ENCODE results near the gene MTG2. TPM values are rescaled to one million over a fixed set of nuclear protein-coding genes. Genes with fewer than 3 reads are reported as not detected.

Gene MTG2
- total and polyA plus RNA-seq, 2 donors from 2014 or later, result 36.1 to 45.2 TPM

DNA sequence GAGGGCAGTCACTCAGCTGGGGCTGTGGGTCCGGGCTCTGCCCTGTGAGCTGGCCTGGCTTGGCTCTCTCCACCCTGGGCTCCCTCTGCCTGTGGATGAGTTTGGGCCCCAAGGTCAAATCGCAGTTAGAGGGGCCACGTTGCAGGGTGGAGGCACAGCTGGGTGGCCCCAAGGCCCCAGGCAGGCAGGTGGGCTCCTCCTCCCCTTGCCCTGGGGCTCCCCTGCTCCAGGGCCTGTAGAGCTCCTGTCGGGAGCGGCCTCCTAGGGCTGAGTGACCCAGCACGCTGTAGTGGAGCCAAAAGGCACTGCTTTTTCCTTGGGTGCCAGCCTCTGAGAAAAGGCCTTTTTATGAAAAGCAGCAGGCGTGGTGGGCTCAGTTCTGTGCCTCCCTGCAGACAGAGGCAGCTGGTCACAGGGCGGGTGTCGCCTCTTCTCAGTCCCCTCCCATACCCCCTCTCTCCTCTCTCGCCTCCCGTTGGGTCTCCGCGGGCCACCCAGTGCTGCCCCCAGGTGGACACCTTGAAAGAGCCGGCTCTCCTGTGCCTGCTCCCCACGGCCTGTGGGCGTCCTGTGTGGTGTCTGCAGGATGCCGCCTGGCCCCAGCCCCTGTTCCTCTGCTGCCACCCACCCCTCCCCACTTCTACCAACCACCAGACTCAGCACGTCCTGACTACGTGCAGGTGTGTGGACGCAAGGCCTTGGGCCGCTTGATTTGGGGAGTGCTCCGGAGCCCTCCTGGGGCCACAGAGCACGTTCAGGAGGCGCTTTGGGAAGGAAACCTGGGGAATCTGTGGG, 26.0 kb upstream of the MTG2 start:
- Histone ChIP-seq H3K9ac (ENCODE audit: low read length in 3 of 3) (no peak overlapping the region), H3K27ac (ENCODE audit: low read depth in 2 of 2, low read length in 2 of 2) (peak overlapping the region in 1 of 2 donors; percentile 32), H3K4me3 (ENCODE audit: low read length in 3 of 3) (no peak overlapping the region), H3K9me3 (ENCODE audit: control insufficient read depth in 2 of 3, insufficient read depth in 1 of 3, low read length in 3 of 3) (no peaks in the 10 kb centered on the region), H3K36me3 (ENCODE audit: control insufficient read depth in 2 of 3, insufficient read depth in 3 of 3, low read length in 3 of 3) (peaks cover 0 to 16% (median 6%) of the 10 kb centered on the region in 3 donors), H3K27me3 (ENCODE audit: control insufficient read depth, insufficient read depth, low read length) (no peaks in the 10 kb centered on the region), H3K4me1 (ENCODE audit: control insufficient read depth in 2 of 3, insufficient read depth in 2 of 3, low read depth in 1 of 3, low read length in 3 of 3) (peaks cover 0 to 15% (median 3%) of the 10 kb centered on the region in 3 donors)
- TF ChIP-seq, protein P1, sequence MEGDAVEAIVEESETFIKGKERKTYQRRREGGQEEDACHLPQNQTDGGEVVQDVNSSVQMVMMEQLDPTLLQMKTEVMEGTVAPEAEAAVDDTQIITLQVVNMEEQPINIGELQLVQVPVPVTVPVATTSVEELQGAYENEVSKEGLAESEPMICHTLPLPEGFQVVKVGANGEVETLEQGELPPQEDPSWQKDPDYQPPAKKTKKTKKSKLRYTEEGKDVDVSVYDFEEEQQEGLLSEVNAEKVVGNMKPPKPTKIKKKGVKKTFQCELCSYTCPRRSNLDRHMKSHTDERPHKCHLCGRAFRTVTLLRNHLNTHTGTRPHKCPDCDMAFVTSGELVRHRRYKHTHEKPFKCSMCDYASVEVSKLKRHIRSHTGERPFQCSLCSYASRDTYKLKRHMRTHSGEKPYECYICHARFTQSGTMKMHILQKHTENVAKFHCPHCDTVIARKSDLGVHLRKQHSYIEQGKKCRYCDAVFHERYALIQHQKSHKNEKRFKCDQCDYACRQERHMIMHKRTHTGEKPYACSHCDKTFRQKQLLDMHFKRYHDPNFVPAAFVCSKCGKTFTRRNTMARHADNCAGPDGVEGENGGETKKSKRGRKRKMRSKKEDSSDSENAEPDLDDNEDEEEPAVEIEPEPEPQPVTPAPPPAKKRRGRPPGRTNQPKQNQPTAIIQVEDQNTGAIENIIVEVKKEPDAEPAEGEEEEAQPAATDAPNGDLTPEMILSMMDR (IDR thresholded peaks at IDR 0.05; ENCODE audit: borderline replicate concordance, extremely low read depth, insufficient read depth), result peak; percentile 58
- intact Hi-C loops (cut with DNase I), result no loop called here
- FAIRE-seq (no peak), DNase-seq (peak; percentile 70 to 80 (median 77))

DNA sequence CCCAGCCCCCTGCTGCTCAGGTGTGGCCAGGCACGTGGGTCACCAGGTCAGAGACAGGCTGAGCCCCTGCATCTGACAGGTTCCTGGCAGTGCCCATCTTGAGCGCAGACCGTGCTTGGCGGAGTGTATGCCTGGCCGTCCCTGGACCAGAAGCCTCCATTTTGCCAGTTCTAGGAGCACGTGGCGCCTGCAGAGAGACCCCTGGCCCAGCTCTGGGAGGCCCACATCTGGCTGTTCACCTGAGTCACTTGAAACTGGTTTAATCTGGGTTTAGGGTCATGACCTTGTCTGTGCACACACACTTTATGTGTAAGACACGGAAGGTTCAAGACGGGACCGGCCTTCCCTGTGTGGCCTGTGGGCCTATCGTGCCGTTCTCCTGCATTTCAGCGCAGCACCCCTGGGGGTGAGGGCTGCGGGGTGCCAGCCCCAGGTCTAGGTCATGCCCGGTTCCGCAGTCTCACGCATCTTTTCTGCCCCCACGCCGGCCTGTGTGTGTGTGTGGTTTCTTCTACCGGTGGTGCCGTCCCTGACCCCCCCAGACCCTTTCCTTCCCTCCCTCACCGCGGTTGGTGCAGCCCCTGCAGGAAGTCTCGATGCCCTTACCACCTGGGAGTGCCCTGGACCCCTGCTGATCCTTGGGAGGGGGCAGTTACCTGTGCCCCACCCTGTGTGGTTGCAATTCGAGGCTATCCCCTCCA, 25.3 kb upstream of the MTG2 start:
- no peak for DNase-seq
- H3K36me3 ChIP-seq (ENCODE audit: control insufficient read depth in 2 of 3, insufficient read depth in 3 of 3, low read length in 3 of 3), result peaks cover 0 to 17% (median 6%) of the 10 kb centered on the region in 3 donors
- TF ChIP-seq, protein P1 (IDR thresholded peaks at IDR 0.05; ENCODE audit: borderline replicate concordance, extremely low read depth, insufficient read depth), result no peak
- H3K9ac ChIP-seq (ENCODE audit: low read length in 3 of 3), result no peak overlapping the region
- H3K27ac ChIP-seq (ENCODE audit: low read depth in 2 of 2, low read length in 2 of 2), result no peak overlapping the region
- no peaks in the 10 kb centered on the region for H3K27me3 ChIP-seq (ENCODE audit: control insufficient read depth, insufficient read depth, low read length)
- no peak overlapping the region for H3K4me3 ChIP-seq (ENCODE audit: low read length in 3 of 3)
- H3K4me1 ChIP-seq (ENCODE audit: control insufficient read depth in 2 of 3, insufficient read depth in 2 of 3, low read depth in 1 of 3, low read length in 3 of 3), result peaks cover 0 to 15% (median 3%) of the 10 kb centered on the region in 3 donors
- H3K9me3 ChIP-seq (ENCODE audit: control insufficient read depth in 2 of 3, insufficient read depth in 1 of 3, low read length in 3 of 3), result no peaks in the 10 kb centered on the region
- FAIRE-seq, result no peak
- intact Hi-C loops (cut with DNase I), result no loop called here

DNA sequence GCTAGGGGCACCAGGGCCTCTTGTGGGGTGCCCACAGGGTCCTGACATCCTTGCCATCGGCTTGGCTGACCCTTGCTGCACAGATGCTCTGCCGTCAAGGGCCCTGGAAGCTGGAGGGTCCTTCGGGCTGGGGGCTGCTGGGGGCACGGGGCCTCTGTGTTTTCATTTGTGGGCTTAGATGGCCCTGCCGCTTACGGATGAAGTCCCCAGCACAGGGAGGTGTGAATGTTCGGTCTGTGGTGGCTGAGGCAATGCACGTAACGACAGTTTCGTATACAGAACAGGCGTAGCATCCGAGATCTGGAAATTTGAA, 24.8 kb upstream of the MTG2 start:
- no peak overlapping the region for H3K9ac ChIP-seq (ENCODE audit: low read length in 3 of 3)
- no peak for FAIRE-seq
- H3K36me3 ChIP-seq (ENCODE audit: control insufficient read depth in 2 of 3, insufficient read depth in 3 of 3, low read length in 3 of 3), result peaks cover 0 to 18% (median 8%) of the 10 kb centered on the region in 3 donors
- no peak overlapping the region for H3K4me3 ChIP-seq (ENCODE audit: low read length in 3 of 3)
- intact Hi-C loops (cut with DNase I), result no loop called here
- no peaks in the 10 kb centered on the region for H3K27me3 ChIP-seq (ENCODE audit: control insufficient read depth, insufficient read depth, low read length)
- H3K27ac ChIP-seq (ENCODE audit: low read depth in 2 of 2, low read length in 2 of 2), result no peak overlapping the region
- DNase-seq, result no peak
- H3K9me3 ChIP-seq (ENCODE audit: control insufficient read depth in 2 of 3, insufficient read depth in 1 of 3, low read length in 3 of 3), result no peaks in the 10 kb centered on the region
- H3K4me1 ChIP-seq (ENCODE audit: control insufficient read depth in 2 of 3, insufficient read depth in 2 of 3, low read depth in 1 of 3, low read length in 3 of 3), result peaks cover 0 to 15% (median 3%) of the 10 kb centered on the region in 3 donors
- TF ChIP-seq, protein P1 (IDR thresholded peaks at IDR 0.05; ENCODE audit: borderline replicate concordance, extremely low read depth, insufficient read depth), result no peak

Measured in kidney (tissue), 14 donors.